Measurements from ENCODE around the gene ZNF32.

DNA sequence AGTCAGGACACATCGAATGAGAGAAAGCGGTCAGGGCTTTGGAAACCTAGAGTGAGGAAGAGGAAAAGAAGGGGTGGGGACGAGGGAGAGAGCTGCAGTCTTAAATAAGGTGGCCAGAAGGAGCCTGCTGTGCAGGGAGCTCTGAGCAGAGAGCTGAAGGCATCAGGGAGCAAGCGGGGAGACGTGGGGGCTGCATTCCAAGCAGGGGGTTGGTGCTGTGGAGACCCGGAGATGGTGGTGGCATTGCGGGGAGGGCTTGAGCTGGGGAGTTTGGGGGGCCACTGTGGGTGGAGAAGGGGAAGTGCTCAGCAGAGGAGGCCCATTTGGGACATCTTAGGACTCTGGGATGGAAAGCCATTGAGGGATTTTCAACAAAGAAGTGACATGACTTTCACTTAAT is 38.7 kb upstream of the ZNF32 start:
- TF ChIP-seq, protein P1, sequence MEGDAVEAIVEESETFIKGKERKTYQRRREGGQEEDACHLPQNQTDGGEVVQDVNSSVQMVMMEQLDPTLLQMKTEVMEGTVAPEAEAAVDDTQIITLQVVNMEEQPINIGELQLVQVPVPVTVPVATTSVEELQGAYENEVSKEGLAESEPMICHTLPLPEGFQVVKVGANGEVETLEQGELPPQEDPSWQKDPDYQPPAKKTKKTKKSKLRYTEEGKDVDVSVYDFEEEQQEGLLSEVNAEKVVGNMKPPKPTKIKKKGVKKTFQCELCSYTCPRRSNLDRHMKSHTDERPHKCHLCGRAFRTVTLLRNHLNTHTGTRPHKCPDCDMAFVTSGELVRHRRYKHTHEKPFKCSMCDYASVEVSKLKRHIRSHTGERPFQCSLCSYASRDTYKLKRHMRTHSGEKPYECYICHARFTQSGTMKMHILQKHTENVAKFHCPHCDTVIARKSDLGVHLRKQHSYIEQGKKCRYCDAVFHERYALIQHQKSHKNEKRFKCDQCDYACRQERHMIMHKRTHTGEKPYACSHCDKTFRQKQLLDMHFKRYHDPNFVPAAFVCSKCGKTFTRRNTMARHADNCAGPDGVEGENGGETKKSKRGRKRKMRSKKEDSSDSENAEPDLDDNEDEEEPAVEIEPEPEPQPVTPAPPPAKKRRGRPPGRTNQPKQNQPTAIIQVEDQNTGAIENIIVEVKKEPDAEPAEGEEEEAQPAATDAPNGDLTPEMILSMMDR (conservative IDR thresholded peaks at IDR 0.05 in 1 of 2, IDR thresholded peaks at IDR 0.05 in 1 of 2; ENCODE audit: low read depth in 1 of 2, low read length in 2 of 2), result no peak
- TF ChIP-seq EZH2 (IDR thresholded peaks at IDR 0.05; ENCODE audit: low read length, missing control alignments), result no peak
